Stimulated activated CD8-positive, alpha-beta memory T cell treated with anti-CD3 and anti-CD28 coated beads, Interleukin-4, amount 100 ng/mL, for 24 hours (primary cell): ENCODE results near the gene CAMTA1.
"Not testable (repeated sequence)": the region's sequence is repeated elsewhere in the genome, so short reads cannot be mapped to it uniquely, and the experiment has no call there.

Source experiments
- DNase-seq: peaks from one replicate; pipeline ENCODE4 v3.0.0-alpha.2; 2020; ENCODE audit warnings: low read depth

Gene CAMTA1

GRCh38 chr1:7409278-7409677 is 624.0 kb downstream of the CAMTA1 start:
- no peak for DNase-seq

DNA sequence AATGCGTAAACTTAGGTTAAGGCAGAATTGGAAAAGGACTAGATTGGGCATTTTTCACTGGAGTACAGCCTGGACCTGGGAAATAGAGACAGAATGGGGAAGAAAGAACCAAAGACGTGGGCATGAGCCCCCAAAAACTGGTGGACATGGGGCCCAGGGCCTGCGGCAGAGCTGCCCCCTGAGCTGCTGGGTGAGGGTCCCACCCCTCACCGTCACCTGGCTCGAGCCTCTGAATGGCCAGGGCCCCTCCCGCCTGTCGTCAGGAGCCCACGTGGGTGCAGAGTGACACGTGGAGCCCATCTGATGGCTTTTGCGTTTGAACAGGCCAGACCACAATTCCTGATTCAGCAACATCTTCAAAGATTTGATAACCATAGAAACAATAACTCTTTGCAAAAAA is 624.9 kb downstream of the CAMTA1 start:
- no peak for DNase-seq

GRCh38 chr1:7417618-7418017 is 632.4 kb downstream of the CAMTA1 start:
- not testable (repeated sequence) for DNase-seq

- DNase-seq: no peak
Observed at GRCh38 chr1:7418442-7419080, 633.3 kb downstream of the CAMTA1 start.

DNA sequence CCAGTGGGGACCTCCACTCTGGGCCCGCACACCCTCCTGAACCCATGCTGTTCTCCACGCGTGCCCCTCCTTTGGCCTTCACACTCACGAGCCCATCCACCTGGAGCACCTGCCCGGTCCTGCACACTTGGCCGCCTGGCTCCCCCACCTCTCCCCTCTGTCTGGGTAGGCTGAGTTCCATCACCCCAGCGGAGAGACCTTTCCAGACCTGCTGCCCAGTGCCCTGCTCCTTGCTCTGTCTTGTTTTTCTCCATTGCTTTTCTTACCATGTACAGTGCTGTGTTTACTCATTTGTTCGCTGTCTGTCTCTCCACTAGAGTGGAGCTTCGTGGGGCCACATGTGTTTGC is 634.8 kb downstream of the CAMTA1 start:
- DNase-seq: no peak

DNA sequence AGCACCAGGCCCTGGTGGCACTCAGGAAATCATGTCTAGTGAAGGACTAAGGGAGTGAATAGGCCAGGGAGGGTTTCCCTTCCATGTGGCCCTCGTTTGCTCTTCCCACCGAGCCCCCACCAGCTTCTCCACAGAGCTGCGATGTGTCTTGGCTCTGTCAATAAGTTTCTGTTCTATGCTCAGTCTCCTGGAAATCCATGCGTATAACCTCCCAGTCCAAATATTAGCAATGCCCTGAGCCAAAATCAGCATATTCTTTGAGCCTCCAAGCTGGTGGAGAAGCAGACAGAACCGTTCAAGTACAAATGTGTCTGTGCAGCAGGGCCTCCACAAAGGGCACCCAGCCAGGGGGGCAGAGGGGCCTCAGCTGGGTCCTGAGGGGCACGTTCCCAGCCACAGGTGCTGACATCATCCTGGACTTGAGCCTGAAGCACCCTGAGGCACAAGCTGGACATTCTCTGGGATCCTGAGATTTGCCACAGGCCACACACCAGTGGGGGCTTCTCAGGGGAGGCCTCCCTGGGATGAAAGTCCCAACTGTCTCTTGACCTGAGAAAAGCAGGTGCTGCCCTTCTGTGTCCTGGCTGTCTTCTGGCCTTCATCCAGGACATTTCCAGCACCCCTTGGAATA is 635.3 kb downstream of the CAMTA1 start:
- DNase-seq: no peak

DNA sequence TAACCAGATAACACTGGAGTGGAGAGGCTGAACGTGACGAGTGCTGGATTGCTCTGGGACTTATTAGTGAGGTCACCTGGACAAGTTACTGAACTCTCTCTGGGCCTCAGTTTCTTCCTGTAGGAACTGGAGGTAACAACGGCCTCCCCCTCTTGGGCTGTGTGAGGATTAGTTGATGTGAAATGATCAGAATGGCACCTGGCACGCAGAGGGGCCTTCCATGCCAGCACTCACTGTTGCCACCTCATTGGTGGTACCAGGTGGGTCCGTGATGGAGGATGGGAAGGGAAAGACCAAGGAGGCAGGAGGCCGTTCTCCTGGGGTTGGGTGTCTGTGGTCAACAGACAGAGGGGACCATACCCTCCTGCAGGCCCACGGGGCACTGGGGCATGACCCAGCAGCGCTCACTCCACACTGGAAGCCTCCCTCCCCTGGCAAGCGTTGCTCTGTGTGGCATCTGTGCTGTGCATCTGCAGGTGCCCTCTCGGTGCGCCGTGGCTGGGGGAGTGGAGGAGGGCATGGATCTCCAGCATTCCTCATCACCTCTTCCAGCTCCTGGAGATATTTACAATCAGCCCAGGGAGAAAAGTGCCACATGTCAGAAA is 636.3 kb downstream of the CAMTA1 start:
- DNase-seq: no peak

- DNase-seq: no peak
Observed at GRCh38 chr1:7422081-7422480, 636.8 kb downstream of the CAMTA1 start.

- DNase-seq: no peak
Observed at GRCh38 chr1:7422561-7422960, 637.3 kb downstream of the CAMTA1 start.

GRCh38 chr1:7422966-7423365 is 637.7 kb downstream of the CAMTA1 start:
- no peak for DNase-seq

DNA sequence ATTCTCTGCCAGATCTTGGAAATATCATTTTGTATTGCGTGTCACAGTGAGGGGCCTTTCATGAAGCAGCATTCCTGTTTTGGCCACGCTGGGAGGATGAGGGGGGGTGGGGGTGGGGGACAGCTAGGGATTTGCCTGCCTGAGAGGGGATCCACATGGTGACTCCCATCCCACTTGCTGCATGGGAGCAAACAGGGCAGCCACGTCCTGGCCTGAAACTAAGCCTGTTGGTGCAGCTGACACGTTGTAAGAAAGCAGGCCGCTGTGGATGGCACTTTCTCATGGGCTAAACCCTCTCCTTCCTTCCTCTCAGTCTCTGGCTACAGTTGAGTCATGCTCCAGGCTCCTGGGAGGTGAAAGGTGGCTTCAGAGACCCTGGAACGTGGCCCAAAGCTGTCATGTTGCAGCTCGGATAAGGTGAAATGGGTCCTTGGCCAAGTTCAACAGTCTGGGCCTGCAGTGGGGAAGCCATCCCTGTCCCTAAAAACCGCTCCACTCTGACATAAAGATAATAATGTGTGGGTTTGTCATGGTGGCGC is 639.2 kb downstream of the CAMTA1 start:
- no peak for DNase-seq

- DNase-seq: no peak
Observed at GRCh38 chr1:7425229-7425628, 640.0 kb downstream of the CAMTA1 start.

GRCh38 chr1:7425771-7426170 is 640.5 kb downstream of the CAMTA1 start:
- no peak for DNase-seq

DNA sequence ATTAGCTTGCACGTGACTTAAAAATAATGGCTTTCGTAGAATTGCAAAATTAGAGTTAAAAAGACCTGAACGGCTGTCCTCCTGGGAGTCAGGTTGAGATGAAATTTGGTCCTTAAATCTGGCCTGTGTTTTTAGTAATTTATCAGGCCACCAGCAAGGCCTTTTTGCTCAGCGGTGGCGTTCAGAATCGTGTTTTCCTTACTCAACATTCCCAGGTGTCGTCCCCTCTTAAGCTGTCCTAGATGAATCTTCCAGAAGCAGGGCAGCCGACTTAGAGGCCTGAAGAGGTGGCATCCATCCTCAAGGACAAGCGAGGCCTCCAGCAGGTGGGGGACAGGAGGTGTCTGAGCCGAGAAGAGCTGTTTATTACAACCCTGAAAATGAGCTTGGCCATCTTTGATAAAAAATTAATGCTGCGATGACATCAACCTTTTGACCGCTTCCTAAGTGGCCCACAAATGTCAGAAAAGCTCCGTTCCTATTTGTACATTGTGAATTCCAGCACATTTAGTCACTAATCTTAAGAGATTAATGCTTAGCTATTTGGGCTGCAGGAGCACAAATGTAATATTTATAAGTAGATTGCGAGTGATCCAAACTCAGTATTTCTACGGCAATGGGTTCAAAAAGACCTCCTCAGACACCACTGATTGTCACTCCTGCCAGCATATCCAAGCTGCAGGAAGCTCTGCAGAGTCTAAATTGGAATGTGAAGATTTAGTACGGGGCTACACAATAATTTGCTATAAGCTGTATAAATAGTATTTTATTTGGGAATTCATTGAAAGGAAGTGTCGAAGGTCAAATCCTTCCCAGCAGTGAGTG is 641.7 kb downstream of the CAMTA1 start:
- DNase-seq: no peak

- no peak for DNase-seq
Observed at GRCh38 chr1:7427605-7428300, 642.5 kb downstream of the CAMTA1 start.

- no peak for DNase-seq
Observed at GRCh38 chr1:7429290-7429689, 644.0 kb downstream of the CAMTA1 start.

DNA sequence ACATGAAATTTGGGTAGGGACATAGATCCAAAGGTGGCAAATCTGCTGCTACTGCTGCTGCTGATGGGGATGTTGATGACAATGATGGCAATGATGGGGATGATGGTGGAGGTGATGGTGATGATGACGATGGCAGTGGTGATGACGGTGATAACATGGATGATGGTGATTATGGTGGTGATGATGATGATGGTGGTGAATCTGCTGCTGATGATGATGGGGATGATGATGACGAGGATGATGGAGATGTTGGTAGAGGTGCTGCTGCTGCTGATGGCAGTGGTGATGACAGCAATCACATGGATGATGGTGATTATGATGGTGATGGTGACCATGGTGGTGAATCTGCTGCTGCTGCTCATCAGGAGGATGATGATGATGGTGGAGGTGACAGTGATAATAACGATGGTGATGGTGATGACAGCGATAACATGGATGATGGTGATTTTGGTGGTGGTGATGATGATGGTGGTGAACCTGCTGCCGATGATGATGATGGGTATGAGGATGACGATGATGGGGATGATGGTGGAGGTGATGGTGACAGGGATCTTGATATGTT is 644.9 kb downstream of the CAMTA1 start:
- DNase-seq: no peak

- no peak for DNase-seq
Observed at GRCh38 chr1:7430691-7431090, 645.4 kb downstream of the CAMTA1 start.

DNA sequence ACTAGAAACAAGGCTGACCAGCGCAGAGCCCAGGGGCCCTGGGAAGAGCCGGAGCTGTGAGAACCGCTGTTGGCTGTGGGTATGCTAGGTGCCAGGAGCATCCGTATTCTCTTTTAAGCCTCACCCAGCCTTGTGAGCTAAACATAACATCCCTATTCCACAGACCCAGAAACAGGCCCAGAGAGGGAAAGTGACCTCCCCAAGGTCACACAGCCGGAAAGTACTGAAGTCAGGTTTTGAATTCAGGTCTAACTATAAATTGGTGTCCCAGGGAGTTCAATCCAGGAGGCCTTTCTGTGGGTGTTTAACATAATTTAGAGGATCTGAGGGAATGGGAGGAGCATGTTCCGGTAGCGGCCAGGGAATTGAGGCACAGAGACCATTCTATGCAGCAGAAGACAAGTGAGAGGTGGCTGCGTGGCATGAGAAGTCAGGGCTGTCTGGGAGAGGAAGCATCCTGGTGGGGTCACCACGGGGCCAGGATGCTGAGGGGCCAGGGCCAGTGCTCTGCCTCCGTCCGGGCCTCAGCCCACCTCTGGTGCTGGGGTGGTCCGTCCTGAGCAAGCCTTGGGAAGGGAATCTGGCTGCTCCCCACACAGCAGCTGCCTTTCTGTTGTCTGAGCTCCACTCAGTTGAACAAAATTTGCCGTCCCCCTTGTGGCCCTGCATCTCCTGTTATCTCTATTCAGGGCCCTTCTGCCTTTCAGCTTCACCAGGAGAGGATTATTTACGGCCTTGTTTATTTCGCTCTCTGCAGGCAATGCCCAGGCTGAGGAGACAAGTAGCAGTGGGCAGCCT is 647.0 kb downstream of the CAMTA1 start:
- no peak for DNase-seq

GRCh38 chr1:7432900-7433380 is 647.7 kb downstream of the CAMTA1 start:
- no peak for DNase-seq

GRCh38 chr1:7434566-7434965 is 649.3 kb downstream of the CAMTA1 start:
- DNase-seq: no peak
